ENCODE measurements around the gene PEX13.

The PEX13 gene

GRCh38 chr2:61091485-61091884 is 74.0 kb downstream of the PEX13 start:
- TF ChIP-seq CTCF (conservative IDR thresholded peaks at IDR 0.05; ENCODE audit: low read length) (no peak), EZH2phosphoT487 (IDR thresholded peaks at IDR 0.05; ENCODE audit: borderline replicate concordance) (no peak)
- H3K27me3 ChIP-seq (ENCODE audit: insufficient read depth, low read length, poor library complexity, severe bottlenecking), result no peaks in the 10 kb centered on the region
- H3K9ac ChIP-seq (ENCODE audit: low read depth, low read length, poor library complexity, severe bottlenecking), result no peak overlapping the region
- H3K4me1 ChIP-seq (ENCODE audit: insufficient read depth, low read length, poor library complexity, severe bottlenecking), result peaks cover 6% of the 10 kb centered on the region
- H3K9me3 ChIP-seq (ENCODE audit: insufficient read depth, low read depth, low read length), result no peaks in the 10 kb centered on the region
- no peaks in the 10 kb centered on the region for H3K36me3 ChIP-seq (ENCODE audit: insufficient read depth, low read length)
- H3K4me2 ChIP-seq (ENCODE audit: low read depth, low read length, poor library complexity, severe bottlenecking), result no peak overlapping the region
- H3K4me3 ChIP-seq (ENCODE audit: low read length, poor library complexity, severe bottlenecking), result no peak overlapping the region
- no peaks in the 10 kb centered on the region for H4K20me1 ChIP-seq (ENCODE audit: insufficient read depth, low read length, poor library complexity, severe bottlenecking)
- H3F3A ChIP-seq (ENCODE audit: low read depth), result no peaks in the 10 kb centered on the region
- no peak overlapping the region for H2AFZ ChIP-seq (ENCODE audit: low read length)
- no peaks in the 10 kb centered on the region for H3K79me2 ChIP-seq (ENCODE audit: insufficient read depth, low read length)
- H3K9me2 ChIP-seq (replicated peaks; ENCODE audit: low read depth, low read length), result no peaks in the 10 kb centered on the region

- Histone ChIP-seq H3K9me3 (ENCODE audit: insufficient read depth, low read depth, low read length) (no peaks in the 10 kb centered on the region), H3K9me2 (replicated peaks; ENCODE audit: low read depth, low read length) (no peaks in the 10 kb centered on the region), H3K4me1 (ENCODE audit: insufficient read depth, low read length, poor library complexity, severe bottlenecking) (peaks cover 6% of the 10 kb centered on the region), H3K79me2 (ENCODE audit: insufficient read depth, low read length) (no peaks in the 10 kb centered on the region), H3K4me3 (ENCODE audit: low read length, poor library complexity, severe bottlenecking) (no peak overlapping the region), H3K4me2 (ENCODE audit: low read depth, low read length, poor library complexity, severe bottlenecking) (no peak overlapping the region), H3K9ac (ENCODE audit: low read depth, low read length, poor library complexity, severe bottlenecking) (no peak overlapping the region), H2AFZ (ENCODE audit: low read length) (no peak overlapping the region), H3F3A (ENCODE audit: low read depth) (no peaks in the 10 kb centered on the region), H4K20me1 (ENCODE audit: insufficient read depth, low read length, poor library complexity, severe bottlenecking) (no peaks in the 10 kb centered on the region), H3K36me3 (ENCODE audit: insufficient read depth, low read length) (no peaks in the 10 kb centered on the region), H3K27me3 (ENCODE audit: insufficient read depth, low read length, poor library complexity, severe bottlenecking) (no peaks in the 10 kb centered on the region)
- TF ChIP-seq EZH2phosphoT487 (IDR thresholded peaks at IDR 0.05; ENCODE audit: borderline replicate concordance), result no peak
- TF ChIP-seq CTCF (conservative IDR thresholded peaks at IDR 0.05; ENCODE audit: low read length), result no peak
Observed at GRCh38 chr2:61096438-61096837, 78.9 kb downstream of the PEX13 start.

- Histone ChIP-seq H3K9ac (ENCODE audit: low read depth, low read length, poor library complexity, severe bottlenecking) (no peak overlapping the region), H3K4me2 (ENCODE audit: low read depth, low read length, poor library complexity, severe bottlenecking) (no peak overlapping the region), H3K4me3 (ENCODE audit: low read length, poor library complexity, severe bottlenecking) (no peak overlapping the region), H3K4me1 (ENCODE audit: insufficient read depth, low read length, poor library complexity, severe bottlenecking) (peaks cover 5% of the 10 kb centered on the region), H4K20me1 (ENCODE audit: insufficient read depth, low read length, poor library complexity, severe bottlenecking) (no peaks in the 10 kb centered on the region), H3F3A (ENCODE audit: low read depth) (no peaks in the 10 kb centered on the region), H3K79me2 (ENCODE audit: insufficient read depth, low read length) (no peaks in the 10 kb centered on the region), H3K9me2 (replicated peaks; ENCODE audit: low read depth, low read length) (no peaks in the 10 kb centered on the region), H2AFZ (ENCODE audit: low read length) (no peak overlapping the region), H3K36me3 (ENCODE audit: insufficient read depth, low read length) (no peaks in the 10 kb centered on the region), H3K27me3 (ENCODE audit: insufficient read depth, low read length, poor library complexity, severe bottlenecking) (no peaks in the 10 kb centered on the region), H3K9me3 (ENCODE audit: insufficient read depth, low read depth, low read length) (no peaks in the 10 kb centered on the region)
- TF ChIP-seq CTCF (conservative IDR thresholded peaks at IDR 0.05; ENCODE audit: low read length), result no peak
- no peak for TF ChIP-seq EZH2phosphoT487 (IDR thresholded peaks at IDR 0.05; ENCODE audit: borderline replicate concordance)
Observed at GRCh38 chr2:61100801-61101200, 83.3 kb downstream of the PEX13 start.
